H1 (cell line): ENCODE data around the gene MSL3B.

Experiments
- CTCF ChIA-PET: fragments of 300-600 bp; sonication (Branson Sonifier 250); formaldehyde crosslinking; loops from one replicate; lab custom pipeline; 2021; ENCODE audit not compliant: partially characterized antibody; lab: Charles Lee
- POLR2A ChIA-PET: fragments of 300-600 bp; sonication (Branson Sonifier 250); formaldehyde crosslinking; loops from one replicate; lab custom pipeline; 2021; ENCODE audit warnings: inconsistent platforms; ENCODE audit not compliant: partially characterized antibody; lab: Charles Lee
- DNase-seq, 2 experiments: peaks; one replicate each; pipeline versions ENCODE4 v3.0.0 to v3.0.0-alpha.2; 2010 to 2022; ENCODE audit warnings: low spot score in 2 of 2, low read depth in 1 of 2, mixed read lengths in 1 of 2
- FAIRE-seq: peaks from 2 replicates; lab custom pipeline; 2011; peaks lifted over from hg19 to GRCh38; lab: Jason Lieb, UNC
- H2AFZ ChIP-seq: 2 replicates; pipeline ENCODE4 v1.8.1; 2012; ENCODE audit warnings: low read length, inconsistent platforms
- H2AK5ac ChIP-seq: 2 replicates; pipeline ENCODE4 v1.6.1; 2013; ENCODE audit warnings: low read depth, low read length
- H2BK120ac ChIP-seq: replicated peaks from 2 replicates; pipeline ENCODE3; 2013; ENCODE audit warnings: low read depth, low read length, inconsistent platforms
- H2BK12ac ChIP-seq: 2 replicates; pipeline ENCODE4 v1.6.1; 2013; ENCODE audit warnings: low read depth, low read length
- H2BK15ac ChIP-seq: 2 replicates; pipeline ENCODE4 v1.6.1; 2013; ENCODE audit warnings: low read length
- H2BK20ac ChIP-seq: 2 replicates; pipeline ENCODE4 v1.6.1; 2013; ENCODE audit warnings: low read length
- H2BK5ac ChIP-seq: 2 replicates; pipeline ENCODE4 v1.6.1; 2013; ENCODE audit warnings: low read depth, low read length
- H3K14ac ChIP-seq: 2 replicates; pipeline ENCODE4 v1.6.1; 2013; ENCODE audit warnings: inconsistent platforms; ENCODE audit not compliant: insufficient read length
- H3K18ac ChIP-seq: 2 replicates; pipeline ENCODE4 v1.6.1; 2013; ENCODE audit warnings: low read length; ENCODE audit errors: extremely low read depth
- H3K23ac ChIP-seq: 2 replicates; pipeline ENCODE4 v1.6.1; 2013; ENCODE audit warnings: inconsistent platforms; ENCODE audit not compliant: insufficient read length
- H3K23me2 ChIP-seq: 2 replicates; pipeline ENCODE4 v1.6.1; 2013; ENCODE audit warnings: low read depth, low read length
- H3K27ac ChIP-seq: 2 replicates; pipeline ENCODE4 v1.6.1; 2011; ENCODE audit warnings: low read depth, low read length, inconsistent platforms
- H3K27me3 ChIP-seq, 4 experiments: replicated peaks in 1 of 4; 1 replicate in 1 of 4; 2 replicates in 3 of 4; pipeline versions ENCODE4 v1.6.1 to v1.8.1; 2011 to 2013; ENCODE audit warnings: low read length in 3 of 4, mild to moderate bottlenecking in 3 of 4, inconsistent platforms in 2 of 4, mixed read lengths in 2 of 4, moderate library complexity in 1 of 4; ENCODE audit not compliant: control insufficient read depth in 3 of 4, insufficient read depth in 3 of 4; ENCODE audit errors: extremely low read depth in 1 of 4
- H3K36me3 ChIP-seq, 4 experiments: 2 replicates each; pipeline versions ENCODE4 v1.6.1 to v1.8.1; 2011 to 2013; ENCODE audit warnings: mild to moderate bottlenecking in 4 of 4, low read length in 3 of 4, moderate library complexity in 2 of 4, control low read depth in 1 of 4, inconsistent platforms in 1 of 4; ENCODE audit not compliant: insufficient read depth in 4 of 4, control insufficient read depth in 2 of 4
- H3K4ac ChIP-seq: replicated peaks from 2 replicates; pipeline ENCODE3; 2013; ENCODE audit warnings: low read length, low read depth, mixed read lengths, inconsistent platforms; ENCODE audit not compliant: insufficient read length
- H3K4me1 ChIP-seq, 4 experiments: replicated peaks in 1 of 4; 1 replicate in 1 of 4; 2 replicates in 3 of 4; pipeline versions ENCODE4 v1.6.1 to v1.8.1; 2011 to 2013; ENCODE audit warnings: low read length in 3 of 4, inconsistent platforms in 2 of 4, mixed read lengths in 1 of 4; ENCODE audit not compliant: insufficient read depth in 4 of 4, control insufficient read depth in 3 of 4
- H3K4me2 ChIP-seq, 2 experiments: 2 replicates each; pipeline versions ENCODE4 v1.6.1 to v1.8.1; 2011 to 2013; ENCODE audit warnings: low read depth in 2 of 2, low read length in 2 of 2, control low read depth in 1 of 2, inconsistent platforms in 1 of 2, mild to moderate bottlenecking in 1 of 2; ENCODE audit not compliant: insufficient read depth in 1 of 2
- H3K4me3 ChIP-seq, 4 experiments: fragments of 200-600, 300-600 bp in 1 of 4; sonication (generic), shearing (Covaris generic), sonication (Bioruptor Twin) in 1 of 4; 2 replicates each; pipeline versions ENCODE4 v1.5.1 to v1.8.1; 2011 to 2016; ENCODE audit warnings: low read length in 4 of 4, low read depth in 3 of 4, control low read depth in 2 of 4, inconsistent platforms in 2 of 4, mild to moderate bottlenecking in 2 of 4, mixed read lengths in 1 of 4, moderate library complexity in 1 of 4; ENCODE audit not compliant: insufficient read depth in 2 of 4; ENCODE audit errors: extremely low read depth in 1 of 4
- H3K56ac ChIP-seq: replicated peaks from 2 replicates; pipeline ENCODE3; 2013; ENCODE audit warnings: low read depth, mild to moderate bottlenecking, mixed read lengths, low read length, inconsistent platforms; ENCODE audit not compliant: insufficient read length
- H3K79me1 ChIP-seq: 2 replicates; pipeline ENCODE4 v1.6.1; 2013; ENCODE audit warnings: low read depth, low read length, control low read depth
- H3K79me2 ChIP-seq, 2 experiments: 2 replicates each; pipeline versions ENCODE4 v1.6.1 to v1.8.1; 2012 to 2013; ENCODE audit warnings: low read length in 2 of 2, mild to moderate bottlenecking in 2 of 2, inconsistent platforms in 1 of 2; ENCODE audit not compliant: insufficient read depth in 2 of 2, control insufficient read depth in 1 of 2
- H3K9ac ChIP-seq, 4 experiments: replicated peaks in 1 of 4; 1 replicate in 1 of 4; 2 replicates in 3 of 4; pipeline versions ENCODE4 v1.6.1 to v1.8.1; 2011 to 2013; ENCODE audit warnings: low read depth in 3 of 4, low read length in 3 of 4, control low read depth in 2 of 4, mild to moderate bottlenecking in 2 of 4, moderate library complexity in 2 of 4, inconsistent platforms in 1 of 4; ENCODE audit errors: extremely low read depth in 1 of 4
- H3K9me3 ChIP-seq, 2 experiments: 2 replicates each; pipeline versions ENCODE4 v1.6.1 to v1.8.1; 2012 to 2013; ENCODE audit warnings: mild to moderate bottlenecking in 2 of 2, moderate library complexity in 2 of 2, control low read depth in 1 of 2, inconsistent platforms in 1 of 2, low read depth in 1 of 2, low read length in 1 of 2, mixed read lengths in 1 of 2; ENCODE audit not compliant: insufficient read depth in 2 of 2
- H4K20me1 ChIP-seq, 2 experiments: replicated peaks in 1 of 2; 2 replicates each; pipeline versions ENCODE3 to v1.8.1; 2011 to 2013; ENCODE audit warnings: inconsistent platforms in 2 of 2, low read length in 2 of 2, mild to moderate bottlenecking in 1 of 2; ENCODE audit not compliant: insufficient read depth in 2 of 2, control insufficient read depth in 1 of 2
- H4K5ac ChIP-seq: 2 replicates; pipeline ENCODE4 v1.6.1; 2013; ENCODE audit warnings: low read length, low read depth, mixed read lengths, inconsistent platforms; ENCODE audit not compliant: insufficient read length
- H4K8ac ChIP-seq: 2 replicates; pipeline ENCODE4 v1.8.0; 2013; ENCODE audit warnings: mild to moderate bottlenecking, moderate library complexity, low read length, inconsistent platforms; ENCODE audit not compliant: insufficient read depth; ENCODE audit errors: extremely low read depth
- H4K91ac ChIP-seq: replicated peaks from 2 replicates; pipeline ENCODE3; 2013; ENCODE audit warnings: low read length, mixed read lengths, inconsistent platforms; ENCODE audit not compliant: insufficient read length
- ASH2L ChIP-seq: fragments of 200-600, 300-600 bp; sonication (generic); IDR thresholded peaks from one replicate; pipeline ENCODE4 v1.7.1; 2017; ENCODE audit warnings: low read length
- ATF2 ChIP-seq: IDR thresholded peaks from 2 replicates; pipeline ENCODE4 v1.6.1; 2012; ENCODE audit warnings: low read length, inconsistent platforms
- ATF3 ChIP-seq: IDR thresholded peaks from 2 replicates; pipeline ENCODE4 v1.6.1; 2011; ENCODE audit warnings: low read depth, mild to moderate bottlenecking, low read length; ENCODE audit not compliant: insufficient read depth
- CTBP2 ChIP-seq: IDR thresholded peaks from 2 replicates; pipeline ENCODE4 v1.7.0; 2011; ENCODE audit warnings: borderline replicate concordance, mild to moderate bottlenecking, moderate library complexity, mixed read lengths, low read length; ENCODE audit not compliant: insufficient read depth, insufficient read length
- EZH2 ChIP-seq: fragments of 200-600 bp; sonication (generic); IDR thresholded peaks from 2 replicates; pipeline ENCODE4 v1.7.1; 2012; ENCODE audit warnings: low read depth, mild to moderate bottlenecking, moderate library complexity, low read length, inconsistent platforms; ENCODE audit not compliant: severe bottlenecking
- HDAC2 ChIP-seq, 2 experiments: fragments of 300-600 bp in 1 of 2; sonication (generic) in 1 of 2; IDR thresholded peaks; 2 replicates each; pipeline ENCODE4 v1.6.1; 2011 to 2012; ENCODE audit warnings: low read depth in 2 of 2, low read length in 2 of 2, mild to moderate bottlenecking in 2 of 2, moderate library complexity in 2 of 2, borderline replicate concordance in 1 of 2, inconsistent platforms in 1 of 2
- KDM4A ChIP-seq: IDR thresholded peaks from one replicate; pipeline ENCODE4 v1.7.1; 2012; ENCODE audit warnings: low read depth, mild to moderate bottlenecking, moderate library complexity, low read length, inconsistent platforms; ENCODE audit not compliant: severe bottlenecking
- NANOG ChIP-seq: IDR thresholded peaks from 2 replicates; pipeline ENCODE4 v1.6.1; 2011; ENCODE audit warnings: low read length, low read depth, mild to moderate bottlenecking, inconsistent platforms; ENCODE audit not compliant: insufficient read depth, poor library complexity, severe bottlenecking
- RBBP5 ChIP-seq: IDR thresholded peaks from 2 replicates; pipeline ENCODE4 v1.7.1; 2012; ENCODE audit warnings: low read depth, mild to moderate bottlenecking, inconsistent platforms, low read length, moderate library complexity, borderline replicate concordance
- SAP30 ChIP-seq: fragments of 300-600 bp; sonication (generic); IDR thresholded peaks from 2 replicates; pipeline ENCODE4 v1.7.1; 2012; ENCODE audit warnings: low read length, moderate library complexity, mild to moderate bottlenecking, inconsistent platforms; ENCODE audit not compliant: insufficient read depth, insufficient replicate concordance
- WGBS, 2 experiments: shearing (Covaris generic) in 1 of 2; methylation state at CpG; one replicate each; pipeline versions ENCODE4 v1.1.6 to v1.1.7; 2013 to 2015; ENCODE audit warnings: low lambda C conversion rate in 2 of 2, mixed read lengths in 2 of 2, inconsistent platforms in 1 of 2, low coverage in 1 of 2, missing lambda C conversion rate in 1 of 2; ENCODE audit not compliant: insufficient replicate concordance in 2 of 2, insufficient coverage in 1 of 2, insufficient read length in 1 of 2; ENCODE audit errors: extremely low coverage in 1 of 2, missing lambda C conversion rate in 1 of 2; 5-methylcytosine and 5-hydroxymethylcytosine counted together

The MSL3B gene

GRCh38 chr2:233851169-233851568, 17.0 kb downstream of the MSL3B start:
- Histone ChIP-seq H3K23me2 (peaks cover 7% of the 10 kb centered on the region), H3K18ac (no peak overlapping the region), H2BK12ac (no peak overlapping the region), H3K36me3 (peaks cover 43 to 70% (median 51%) of the 10 kb centered on the region in 4 experiments), H2BK5ac (no peak overlapping the region), H4K8ac (no peak overlapping the region), H2AK5ac (no peak overlapping the region), H3K4ac (no peak overlapping the region), H3K79me2 (peaks cover 21 to 53% of the 10 kb centered on the region in 2 experiments), H3K9me3 (no peaks in the 10 kb centered on the region), H2BK20ac (no peak overlapping the region), H3K4me1 (peaks cover 0 to 5% (median 2%) of the 10 kb centered on the region in 4 experiments; a peak in 4 of 7 replicates), H4K20me1 (peaks cover 9 to 12% of the 10 kb centered on the region in 2 experiments), H3K27ac (no peak overlapping the region), H2BK15ac (no peak overlapping the region), H3K23ac (no peak overlapping the region), H4K5ac (no peak overlapping the region), H2BK120ac (no peak overlapping the region), H3K27me3 (no peaks in the 10 kb centered on the region), H3K14ac (no peak overlapping the region), H3K9ac (no peak overlapping the region), H3K56ac (no peak overlapping the region), H2AFZ (no peak overlapping the region), H3K4me3 (no peak overlapping the region), H4K91ac (no peak overlapping the region), H3K4me2 (no peak overlapping the region), H3K79me1 (peaks cover 3% of the 10 kb centered on the region; the same call in 1 of the 2 replicates)
- CTCF ChIA-PET, result no interaction called here
- POLR2A ChIA-PET, result interaction anchor here (0.7 to 1.2 kb wide), 2 partner anchors 11 to 16 kb away, joined by 3 read pairs; no protein-coding TSS in a partner anchor
- no peak for DNase-seq
- WGBS, 2 experiments, result 98% methylated on average over 6 of the region's 6 CpGs; no CpG with 5 or more reads in 1 of the 2 experiments
- no peak for FAIRE-seq
- no peak for TF ChIP-seq ASH2L
- no peak for TF ChIP-seq EZH2
- TF ChIP-seq ATF2, result no peak
- TF ChIP-seq NANOG, result no peak
- TF ChIP-seq CTBP2, result no peak
- TF ChIP-seq ATF3, result no peak
- no peak for TF ChIP-seq RBBP5
- TF ChIP-seq HDAC2 (IDR thresholded peaks at IDR 0.05; ENCODE audit: borderline replicate concordance in 1 of 2, low read depth in 2 of 2, low read length in 2 of 2), result no peak
- TF ChIP-seq SAP30, result no peak
- TF ChIP-seq KDM4A, result no peak
